Mucosa of descending colon (tissue), 3 donors: ENCODE data around the gene MCCC1. TPM values are rescaled to one million over a fixed set of nuclear protein-coding genes. Genes with fewer than 3 reads are reported as not detected.
"Not testable (repeated sequence)": the region's sequence is repeated elsewhere in the genome, so short reads cannot be mapped to it uniquely, and the experiment has no call there.

Source experiments
- ATAC-seq: fragments of 200-7000 bp; cut with Tn5 transposase; one replicate; pipeline ENCODE4 v1.9.1; 2020; ENCODE audit warnings: mild to moderate bottlenecking, moderate library complexity
- DNase-seq, 3 donors: peaks; one replicate each; pipeline ENCODE4 v3.0.0-alpha.2; 2020
- H3K36me3 ChIP-seq: fragments of 200-600 bp; one replicate; pipeline ENCODE4 v1.8.0; 2021; ENCODE audit warnings: low read depth, mild to moderate bottlenecking
- H3K4me1 ChIP-seq: fragments of 200-600 bp; one replicate; pipeline ENCODE4 v1.8.0; 2021; ENCODE audit warnings: low read depth, mild to moderate bottlenecking
- H3K4me3 ChIP-seq: fragments of 200-600 bp; one replicate; pipeline ENCODE4 v1.8.0; 2021; ENCODE audit warnings: mild to moderate bottlenecking
- H3K9me3 ChIP-seq: fragments of 200-600 bp; one replicate; pipeline ENCODE4 v1.8.0; 2021; ENCODE audit warnings: mild to moderate bottlenecking
- CTCF ChIP-seq: fragments of 200-600 bp; IDR thresholded peaks from one replicate; pipeline ENCODE4 v1.8.0; 2022; ENCODE audit warnings: antibody characterized with exemption, mild to moderate bottlenecking
- intact Hi-C, 2 donors: fragments of 100-400 bp; cut with DNase I in 1 of 2; cut with micrococcal nuclease in 1 of 2; formaldehyde crosslinking; loops; one replicate each; pipeline versions ENCODE4 v1.11.0 to v1.11.1; 2022; cut with DNase I, micrococcal nuclease
- total RNA-seq, 3 donors: library from RNA; stranded (reverse); fragmentation: NEBNext Ultra II Directional in 2 of 3; extraction: Animal tissue kit (Norgen Biotek cat#: 25700) in 2 of 3; gene quantifications; one replicate each; pipeline versions ENCODE4 v1.2.1 to v1.2.4, GENCODE V29; 2021 to 2023
- donor health status: DM: no; HTN: no; CAD: no; lungs with moderate emphysema.
- donor health status: DM: no; HTN: no; CAD: no.
- donor health status: DM: no; HTN: yes; CAD: no.

MCCC1 gene
- total RNA-seq, 3 donors from 2014 or later = 28.1 to 36.5 (median 32.8) TPM

- no peak for TF ChIP-seq CTCF
- Histone ChIP-seq H3K4me3 (no peak overlapping the region), H3K9me3 (peaks cover 5% of the 10 kb centered on the region), H3K4me1 (no peaks in the 10 kb centered on the region), H3K36me3 (no peaks in the 10 kb centered on the region)
- intact Hi-C loops = no loop called here
- ATAC-seq (no peak), DNase-seq (no peak)
Observed at GRCh38 chr3:183074261-183074660, 25.0 kb downstream of the MCCC1 start.

GRCh38 chr3:183073839-183074238 lies 25.5 kb downstream of the MCCC1 start:
- intact Hi-C loops = no loop called here
- Histone ChIP-seq H3K9me3 (peaks cover 2% of the 10 kb centered on the region), H3K4me3 (no peak overlapping the region), H3K36me3 (no peaks in the 10 kb centered on the region), H3K4me1 (no peaks in the 10 kb centered on the region)
- no peak for TF ChIP-seq CTCF
- ATAC-seq (no peak), DNase-seq (no peak)

- Histone ChIP-seq H3K4me1 (no peaks in the 10 kb centered on the region), H3K4me3 (no peak overlapping the region), H3K36me3 (no peaks in the 10 kb centered on the region), H3K9me3 (no peaks in the 10 kb centered on the region)
- intact Hi-C loops = no loop called here
- ATAC-seq (no peak), DNase-seq (no peak)
- TF ChIP-seq CTCF = no peak
Observed at GRCh38 chr3:183070892-183071291, 28.4 kb downstream of the MCCC1 start.

- H3K9me3 ChIP-seq = no peaks in the 10 kb centered on the region
- ATAC-seq (no peak), DNase-seq (no peak)
- no peak for TF ChIP-seq CTCF
- H3K4me1 ChIP-seq = no peaks in the 10 kb centered on the region
- no peak overlapping the region for H3K4me3 ChIP-seq
- H3K36me3 ChIP-seq = no peaks in the 10 kb centered on the region
- intact Hi-C loops = no loop called here
Observed at GRCh38 chr3:183069086-183069485, 30.2 kb downstream of the MCCC1 start.

GRCh38 chr3:183066891-183067290 lies 32.4 kb downstream of the MCCC1 start:
- H3K4me3 ChIP-seq, H3K9me3 ChIP-seq, ATAC-seq, intact Hi-C loops, H3K4me1 ChIP-seq, H3K36me3 ChIP-seq, DNase-seq: not testable (repeated sequence)

- ATAC-seq (no peak), DNase-seq (no peak)
- Histone ChIP-seq H3K36me3 (no peaks in the 10 kb centered on the region), H3K9me3 (no peaks in the 10 kb centered on the region), H3K4me1 (no peaks in the 10 kb centered on the region), H3K4me3 (no peak overlapping the region)
- intact Hi-C loops = no loop called here
- TF ChIP-seq CTCF = no peak
Observed at GRCh38 chr3:183064475-183064874, 34.8 kb downstream of the MCCC1 start.
